Tibial nerve (tissue), 4 donors: ENCODE data around the gene GDPD5. TPM values are rescaled to one million over a fixed set of nuclear protein-coding genes. Genes with fewer than 3 reads are reported as not detected.

ENCODE experiments used
- DNase-seq, 2 donors: peaks; one replicate each; pipeline ENCODE4 v3.0.0-alpha.2; 2019; ENCODE audit warnings: low spot score in 2 of 2
- H3K27ac ChIP-seq, 4 donors: fragments of 200-600 bp; sonication (generic) in 3 of 4; one replicate each; pipeline ENCODE4 v1.5.1; 2017 to 2019; ENCODE audit warnings: mild to moderate bottlenecking in 1 of 4
- H3K27me3 ChIP-seq, 2 donors: fragments of 200-600 bp; sonication (generic) in 1 of 2; one replicate each; pipeline versions ENCODE4 v1.5.1 to v1.6.0; 2017 to 2019
- H3K36me3 ChIP-seq, 3 donors: fragments of 200-600 bp; sonication (generic); one replicate each; pipeline ENCODE4 v1.5.1; 2018 to 2019
- H3K4me1 ChIP-seq, 4 donors: fragments of 200-600 bp; sonication (generic) in 3 of 4; one replicate each; pipeline ENCODE4 v1.5.1; 2017 to 2019
- H3K4me3 ChIP-seq, 4 donors: fragments of 200-600 bp; sonication (generic) in 3 of 4; one replicate each; pipeline ENCODE4 v1.5.1; 2017 to 2019; ENCODE audit warnings: mild to moderate bottlenecking in 1 of 4, moderate library complexity in 1 of 4
- H3K9me3 ChIP-seq, 4 donors: fragments of 200-600 bp; sonication (generic) in 3 of 4; one replicate each; pipeline ENCODE4 v1.5.1; 2017 to 2019
- CTCF ChIP-seq, 5 experiments: fragments of 200-600 bp in 3 of 5; fragments of 450-650 bp in 2 of 5; sonication (generic) in 3 of 5; IDR thresholded peaks; one replicate each; pipeline ENCODE4 v1.5.1; 2016 to 2019; ENCODE audit warnings: antibody characterized with exemption in 5 of 5, mild to moderate bottlenecking in 3 of 5, moderate library complexity in 2 of 5
- EP300 ChIP-seq, 2 donors: sonication (generic); formaldehyde crosslinking; IDR thresholded peaks; one replicate each; pipeline ENCODE4 v1.6.1; 2017; ENCODE audit warnings: antibody characterized with exemption in 2 of 2, mild to moderate bottlenecking in 1 of 2
- POLR2A ChIP-seq, 2 donors: fragments of 450-650 bp; IDR thresholded peaks; one replicate each; pipeline ENCODE4 v1.6.1; 2017; ENCODE audit warnings: antibody characterized with exemption in 2 of 2, mild to moderate bottlenecking in 2 of 2, moderate library complexity in 2 of 2
- whole genome bisulfite sequencing, 2 donors: methylation state at CpG; one replicate each; pipeline ENCODE4 v1.1.5; 2018; 5-methylcytosine and 5-hydroxymethylcytosine counted together
- total RNA-seq, 4 donors: library from RNA; depleted of rRNA; stranded (reverse); fragments of >200 nt; gene quantifications; one replicate each; pipeline ENCODE4 v1.1.0, GENCODE V29; 2016

The GDPD5 gene
- total RNA-seq, 4 donors from 2014 or later, result 92.2 to 122 (median 101) TPM

GRCh38 chr11:75520688-75521087, 5.1 kb downstream of the GDPD5 start:
- H3K27ac ChIP-seq, result peak overlapping the region in 2 of 4 donors; percentile 58 to 60
- TF ChIP-seq CTCF (IDR thresholded peaks at IDR 0.05), result no peak
- no peak for TF ChIP-seq POLR2A (IDR thresholded peaks at IDR 0.05)
- no peak for TF ChIP-seq EP300 (IDR thresholded peaks at IDR 0.05)

GRCh38 chr11:75518771-75519653, 6.7 kb downstream of the GDPD5 start:
- Histone ChIP-seq H3K9me3 (no peaks in the 10 kb centered on the region), H3K27me3 (no peaks in the 10 kb centered on the region), H3K27ac (peak overlapping the region in 1 of 4 donors; percentile 58), H3K4me3 (no peak overlapping the region), H3K4me1 (peaks cover 0 to 59% (median 4%) of the 10 kb centered on the region in 4 donors), H3K36me3 (peaks cover 0 to 7% (median 0%) of the 10 kb centered on the region in 3 donors)
- TF ChIP-seq EP300 (IDR thresholded peaks at IDR 0.05), result no peak
- TF ChIP-seq POLR2A (IDR thresholded peaks at IDR 0.05), result no peak
- TF ChIP-seq CTCF (IDR thresholded peaks at IDR 0.05), result no peak
- no peak for DNase-seq
- WGBS, 2 donors, result 66 to 68% methylated on average over 9 of the region's 9 CpGs

More at GRCh38 chr11:75520688-75521087, 5.1 kb downstream of the GDPD5 start:
- Histone ChIP-seq H3K27me3 (no peaks in the 10 kb centered on the region), H3K4me3 (no peak overlapping the region), H3K9me3 (no peaks in the 10 kb centered on the region), H3K36me3 (peaks cover 0 to under 1% (median 0%) of the 10 kb centered on the region in 3 donors), H3K4me1 (peaks cover 0 to 63% (median 7%) of the 10 kb centered on the region in 4 donors)
- WGBS, 2 donors, result 41 to 60% methylated on average over 3 to 5 of the region's 7 CpGs
- no peak for DNase-seq

GRCh38 chr11:75518204-75518549, 7.6 kb downstream of the GDPD5 start:
- DNase-seq, result no peak
- Histone ChIP-seq H3K36me3 (peaks cover 0 to 7% (median 0%) of the 10 kb centered on the region in 3 donors), H3K27ac (peak overlapping the region in 1 of 4 donors; percentile 58), H3K4me3 (no peak overlapping the region), H3K27me3 (no peaks in the 10 kb centered on the region), H3K4me1 (peaks cover 0 to 56% (median 3%) of the 10 kb centered on the region in 4 donors), H3K9me3 (no peaks in the 10 kb centered on the region)
- no peak for TF ChIP-seq POLR2A (IDR thresholded peaks at IDR 0.05)
- TF ChIP-seq EP300 (IDR thresholded peaks at IDR 0.05), result no peak
- no peak for TF ChIP-seq CTCF (IDR thresholded peaks at IDR 0.05)
- 70 to 88% methylated on average over 2 to 3 of the region's 3 CpGs for WGBS, 2 donors

- no peaks in the 10 kb centered on the region for H3K9me3 ChIP-seq
- peaks cover 0 to 7% (median 0%) of the 10 kb centered on the region in 3 donors for H3K36me3 ChIP-seq
- H3K4me1 ChIP-seq, result peaks cover 0 to 59% (median 3%) of the 10 kb centered on the region in 4 donors
- 89 to 91% methylated on average over 7 of the region's 7 CpGs for WGBS, 2 donors
- TF ChIP-seq POLR2A (IDR thresholded peaks at IDR 0.05) (no peak), CTCF (IDR thresholded peaks at IDR 0.05) (no peak), EP300 (IDR thresholded peaks at IDR 0.05) (no peak)
- no peak overlapping the region for H3K4me3 ChIP-seq
- no peak overlapping the region for H3K27ac ChIP-seq
- no peak for DNase-seq
- H3K27me3 ChIP-seq, result no peaks in the 10 kb centered on the region
These were observed 8.9 kb downstream of the GDPD5 start for GRCh38 chr11:75516886-75517285.

GRCh38 chr11:75516140-75516539, 9.6 kb downstream of the GDPD5 start:
- no peak overlapping the region for H3K4me3 ChIP-seq
- TF ChIP-seq EP300 (IDR thresholded peaks at IDR 0.05) (no peak), CTCF (IDR thresholded peaks at IDR 0.05) (no peak), POLR2A (IDR thresholded peaks at IDR 0.05) (no peak)
- DNase-seq, result no peak
- no peak overlapping the region for H3K27ac ChIP-seq
- H3K4me1 ChIP-seq, result peaks cover 0 to 60% (median 3%) of the 10 kb centered on the region in 4 donors
- 91 to 97% methylated on average over 3 of the region's 3 CpGs for WGBS, 2 donors
- no peaks in the 10 kb centered on the region for H3K27me3 ChIP-seq
- peaks cover 0 to 7% (median 0%) of the 10 kb centered on the region in 3 donors for H3K36me3 ChIP-seq
- H3K9me3 ChIP-seq, result no peaks in the 10 kb centered on the region
